Karpas-422 (cell line): Measurements from ENCODE around the gene PLCXD3. TPM values are rescaled to one million over a fixed set of nuclear protein-coding genes. Genes with fewer than 3 reads are reported as not detected.

Experiments used
- DNase-seq: peaks from one replicate; pipeline ENCODE4 v3.0.0-alpha.2; 2015
- H2AFZ ChIP-seq: fragments of 200-600 bp; sonication (generic); 2 replicates; pipeline ENCODE4 v1.6.1; 2014; ENCODE audit warnings: antibody characterized with exemption, low read length, mixed read lengths
- H3K27ac ChIP-seq: fragments of 200-600 bp; sonication (generic); 2 replicates; pipeline ENCODE4 v1.5.1; 2014; ENCODE audit warnings: mild to moderate bottlenecking, low read length, moderate library complexity
- H3K27me3 ChIP-seq: fragments of 200-600 bp; sonication (generic); 2 replicates; pipeline ENCODE4 v1.6.1; 2014; ENCODE audit warnings: low read length, mixed read lengths
- H3K36me3 ChIP-seq: fragments of 200-600 bp; sonication (generic); 2 replicates; pipeline ENCODE4 v1.6.1; 2014; ENCODE audit warnings: low read length, mixed read lengths; ENCODE audit not compliant: insufficient read depth
- H3K4me1 ChIP-seq: fragments of 200-600 bp; sonication (generic); 2 replicates; pipeline ENCODE4 v1.6.1; 2014; ENCODE audit warnings: mild to moderate bottlenecking, low read length, mixed read lengths
- H3K4me2 ChIP-seq: fragments of 200-600 bp; sonication (generic); 2 replicates; pipeline ENCODE4 v1.6.1; 2014; ENCODE audit warnings: low read length, low read depth, mild to moderate bottlenecking; ENCODE audit not compliant: poor library complexity, severe bottlenecking
- H3K4me3 ChIP-seq: fragments of 200-600 bp; sonication (generic); 2 replicates; pipeline ENCODE4 v1.5.1; 2014; ENCODE audit warnings: mild to moderate bottlenecking, antibody characterized with exemption, low read length, mixed read lengths
- H3K79me2 ChIP-seq: fragments of 200-600 bp; sonication (generic); 2 replicates; pipeline ENCODE4 v1.6.1; 2014; ENCODE audit warnings: mild to moderate bottlenecking, low read length, mixed read lengths
- H3K9ac ChIP-seq: fragments of 200-600 bp; sonication (generic); 2 replicates; pipeline ENCODE4 v1.6.0; 2014; ENCODE audit warnings: low read length
- H3K9me2 ChIP-seq: fragments of 200-600 bp; sonication (generic), shearing (Covaris generic); replicated peaks from 2 replicates; pipeline ENCODE4 v1.6.0; 2014; ENCODE audit warnings: mild to moderate bottlenecking, low read length, moderate library complexity; ENCODE audit not compliant: insufficient read depth
- H3K9me3 ChIP-seq: fragments of 300-700, 200-600 bp; sonication (generic); 2 replicates; pipeline ENCODE4 v1.6.1; 2014; ENCODE audit warnings: low read length, mixed read lengths
- H4K20me1 ChIP-seq: fragments of 200-600 bp; sonication (generic); 2 replicates; pipeline ENCODE4 v1.6.1; 2014; ENCODE audit warnings: mild to moderate bottlenecking, antibody characterized with exemption, low read length, low read depth; ENCODE audit not compliant: insufficient read depth
- total RNA-seq: library from RNA; depleted of rRNA; stranded (reverse); fragments of >200 nt; shearing (Covaris generic); gene quantifications from 2 replicates; pipeline ENCODE4 v1.2.3, GENCODE V29; 2014; ENCODE audit warnings: low replicate concordance

Gene PLCXD3
- total RNA-seq, 1 experiment from 2014 or later: not detected

- H2AFZ ChIP-seq: no peak overlapping the region
- H3K4me2 ChIP-seq: no peak overlapping the region
- H3K4me1 ChIP-seq: no peaks in the 10 kb centered on the region
- DNase-seq: no peak
- H4K20me1 ChIP-seq: no peaks in the 10 kb centered on the region
- no peaks in the 10 kb centered on the region for H3K79me2 ChIP-seq
- H3K36me3 ChIP-seq: no peaks in the 10 kb centered on the region
- no peaks in the 10 kb centered on the region for H3K9me2 ChIP-seq
- H3K4me3 ChIP-seq: no peak overlapping the region
- no peak overlapping the region for H3K27ac ChIP-seq
- H3K27me3 ChIP-seq: no peaks in the 10 kb centered on the region
- no peaks in the 10 kb centered on the region for H3K9me3 ChIP-seq
- H3K9ac ChIP-seq: no peak overlapping the region
These were observed 16.9 kb upstream of the PLCXD3 start for GRCh38 chr5:41527201-41527779.

- no peak overlapping the region for H3K4me3 ChIP-seq
- no peaks in the 10 kb centered on the region for H3K27me3 ChIP-seq
- no peak overlapping the region for H2AFZ ChIP-seq
- H4K20me1 ChIP-seq: no peaks in the 10 kb centered on the region
- no peaks in the 10 kb centered on the region for H3K4me1 ChIP-seq
- H3K27ac ChIP-seq: no peak overlapping the region
- DNase-seq: no peak
- H3K9me3 ChIP-seq: no peaks in the 10 kb centered on the region
- H3K9ac ChIP-seq: no peak overlapping the region
- no peaks in the 10 kb centered on the region for H3K79me2 ChIP-seq
- H3K4me2 ChIP-seq: no peak overlapping the region
- no peaks in the 10 kb centered on the region for H3K9me2 ChIP-seq
- no peaks in the 10 kb centered on the region for H3K36me3 ChIP-seq
These were observed 16.3 kb upstream of the PLCXD3 start for GRCh38 chr5:41526699-41527098.

- H3K4me2 ChIP-seq: no peak overlapping the region
- H4K20me1 ChIP-seq: no peaks in the 10 kb centered on the region
- no peaks in the 10 kb centered on the region for H3K27me3 ChIP-seq
- H3K4me1 ChIP-seq: no peaks in the 10 kb centered on the region
- H3K27ac ChIP-seq: no peak overlapping the region
- no peaks in the 10 kb centered on the region for H3K79me2 ChIP-seq
- H3K9me3 ChIP-seq: no peaks in the 10 kb centered on the region
- DNase-seq: peak; percentile 72
- H3K9me2 ChIP-seq: no peaks in the 10 kb centered on the region
- no peak overlapping the region for H3K9ac ChIP-seq
- H2AFZ ChIP-seq: no peak overlapping the region
- H3K4me3 ChIP-seq: no peak overlapping the region
- H3K36me3 ChIP-seq: no peaks in the 10 kb centered on the region
These were observed 13.8 kb upstream of the PLCXD3 start for GRCh38 chr5:41524174-41524573.

- Histone ChIP-seq H3K4me3 (no peak overlapping the region), H3K9me3 (no peaks in the 10 kb centered on the region), H3K27ac (no peak overlapping the region), H3K36me3 (no peaks in the 10 kb centered on the region), H3K79me2 (no peaks in the 10 kb centered on the region), H3K4me2 (no peak overlapping the region), H4K20me1 (no peaks in the 10 kb centered on the region), H3K4me1 (no peaks in the 10 kb centered on the region), H3K9ac (no peak overlapping the region), H3K27me3 (no peaks in the 10 kb centered on the region), H2AFZ (no peak overlapping the region), H3K9me2 (no peaks in the 10 kb centered on the region)
- DNase-seq: no peak
These were observed 11.9 kb upstream of the PLCXD3 start for GRCh38 chr5:41522193-41522786.

GRCh38 chr5:41519801-41520200, 9.4 kb upstream of the PLCXD3 start:
- H4K20me1 ChIP-seq: no peaks in the 10 kb centered on the region
- DNase-seq: no peak
- no peak overlapping the region for H2AFZ ChIP-seq
- no peak overlapping the region for H3K4me3 ChIP-seq
- no peak overlapping the region for H3K4me2 ChIP-seq
- no peaks in the 10 kb centered on the region for H3K27me3 ChIP-seq
- no peaks in the 10 kb centered on the region for H3K36me3 ChIP-seq
- no peaks in the 10 kb centered on the region for H3K9me2 ChIP-seq
- H3K4me1 ChIP-seq: no peaks in the 10 kb centered on the region
- H3K9ac ChIP-seq: no peak overlapping the region
- no peaks in the 10 kb centered on the region for H3K9me3 ChIP-seq
- H3K79me2 ChIP-seq: no peaks in the 10 kb centered on the region
- no peak overlapping the region for H3K27ac ChIP-seq

GRCh38 chr5:41517909-41518308, 7.5 kb upstream of the PLCXD3 start:
- Histone ChIP-seq H3K4me1 (no peaks in the 10 kb centered on the region), H3K79me2 (no peaks in the 10 kb centered on the region), H3K4me3 (no peak overlapping the region), H3K27me3 (no peaks in the 10 kb centered on the region), H3K9me3 (no peaks in the 10 kb centered on the region), H3K9me2 (no peaks in the 10 kb centered on the region), H3K9ac (no peak overlapping the region), H3K27ac (no peak overlapping the region), H3K4me2 (no peak overlapping the region), H4K20me1 (no peaks in the 10 kb centered on the region), H3K36me3 (no peaks in the 10 kb centered on the region), H2AFZ (no peak overlapping the region)
- DNase-seq: no peak

- H3K79me2 ChIP-seq: no peaks in the 10 kb centered on the region
- H3K27ac ChIP-seq: no peak overlapping the region
- no peaks in the 10 kb centered on the region for H4K20me1 ChIP-seq
- no peaks in the 10 kb centered on the region for H3K9me2 ChIP-seq
- H3K36me3 ChIP-seq: no peaks in the 10 kb centered on the region
- H3K4me1 ChIP-seq: no peaks in the 10 kb centered on the region
- no peaks in the 10 kb centered on the region for H3K9me3 ChIP-seq
- no peak overlapping the region for H3K4me3 ChIP-seq
- H3K27me3 ChIP-seq: no peaks in the 10 kb centered on the region
- no peak overlapping the region for H3K4me2 ChIP-seq
- no peak overlapping the region for H2AFZ ChIP-seq
- DNase-seq: no peak
- H3K9ac ChIP-seq: no peak overlapping the region
These were observed 840 bp upstream of the PLCXD3 start for GRCh38 chr5:41511241-41511640.

GRCh38 chr5:41509399-41510175, 814 bp downstream of the PLCXD3 start:
- Histone ChIP-seq H3K9me3 (no peaks in the 10 kb centered on the region), H3K4me3 (no peak overlapping the region), H3K27me3 (no peaks in the 10 kb centered on the region), H3K36me3 (no peaks in the 10 kb centered on the region), H3K9ac (no peak overlapping the region), H3K27ac (no peak overlapping the region), H3K4me1 (no peaks in the 10 kb centered on the region), H3K79me2 (no peaks in the 10 kb centered on the region), H2AFZ (no peak overlapping the region), H3K4me2 (no peak overlapping the region), H4K20me1 (no peaks in the 10 kb centered on the region), H3K9me2 (no peaks in the 10 kb centered on the region)
- no peak for DNase-seq
